ENCODE measurements around the gene NOXO1. TPM values are rescaled to one million over a fixed set of nuclear protein-coding genes. Genes with fewer than 3 reads are reported as not detected.

Gene NOXO1
- total RNA-seq, 6 donors from 2014 or later: 2.1 to 5.4 (median 5.0) TPM; not detected in 1

GRCh38 chr16:1985466-1986150, 4.3 kb upstream of the NOXO1 start:
- Histone ChIP-seq H3K27ac (no peak overlapping the region), H3K4me3 (no peak overlapping the region), H3K9me3 (no peaks in the 10 kb centered on the region), H3K36me3 (peaks cover 0 to 18% (median 16%) of the 10 kb centered on the region in 4 donors), H3K4me1 (peaks cover 27 to 51% (median 31%) of the 10 kb centered on the region in 4 donors), H3K27me3 (peaks cover 0 to 26% (median 15%) of the 10 kb centered on the region in 4 donors)
- TF ChIP-seq POLR2AphosphoS5 (IDR thresholded peaks at IDR 0.05) (no peak), POLR2A (IDR thresholded peaks at IDR 0.05) (no peak)
- WGBS, 2 donors: 94% methylated on average over 8 to 14 of the region's 14 CpGs
- ATAC-seq (ENCODE audit: low FRiP score in 2 of 2) (no peak), DNase-seq (peak in 1 of 2 donors; percentile 53)

GRCh38 chr16:1984347-1985225, 3.3 kb upstream of the NOXO1 start:
- 17 to 37% methylated on average over 17 to 39 of the region's 58 CpGs for WGBS, 2 donors
- TF ChIP-seq POLR2AphosphoS5 (IDR thresholded peaks at IDR 0.05): no peak
- no peak for TF ChIP-seq POLR2A (IDR thresholded peaks at IDR 0.05)
- TF ChIP-seq EP300 (IDR thresholded peaks at IDR 0.05): no peak
- TF ChIP-seq, protein P1, sequence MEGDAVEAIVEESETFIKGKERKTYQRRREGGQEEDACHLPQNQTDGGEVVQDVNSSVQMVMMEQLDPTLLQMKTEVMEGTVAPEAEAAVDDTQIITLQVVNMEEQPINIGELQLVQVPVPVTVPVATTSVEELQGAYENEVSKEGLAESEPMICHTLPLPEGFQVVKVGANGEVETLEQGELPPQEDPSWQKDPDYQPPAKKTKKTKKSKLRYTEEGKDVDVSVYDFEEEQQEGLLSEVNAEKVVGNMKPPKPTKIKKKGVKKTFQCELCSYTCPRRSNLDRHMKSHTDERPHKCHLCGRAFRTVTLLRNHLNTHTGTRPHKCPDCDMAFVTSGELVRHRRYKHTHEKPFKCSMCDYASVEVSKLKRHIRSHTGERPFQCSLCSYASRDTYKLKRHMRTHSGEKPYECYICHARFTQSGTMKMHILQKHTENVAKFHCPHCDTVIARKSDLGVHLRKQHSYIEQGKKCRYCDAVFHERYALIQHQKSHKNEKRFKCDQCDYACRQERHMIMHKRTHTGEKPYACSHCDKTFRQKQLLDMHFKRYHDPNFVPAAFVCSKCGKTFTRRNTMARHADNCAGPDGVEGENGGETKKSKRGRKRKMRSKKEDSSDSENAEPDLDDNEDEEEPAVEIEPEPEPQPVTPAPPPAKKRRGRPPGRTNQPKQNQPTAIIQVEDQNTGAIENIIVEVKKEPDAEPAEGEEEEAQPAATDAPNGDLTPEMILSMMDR (IDR thresholded peaks at IDR 0.05): no peak
- H3K27ac ChIP-seq: peak overlapping the region; percentile 80 to 88 (median 86)
- ATAC-seq (ENCODE audit: low FRiP score in 2 of 2) (peak in 1 of 2 donors; percentile 3), DNase-seq (no peak)
- H3K36me3 ChIP-seq: peaks cover 0 to 18% (median 16%) of the 10 kb centered on the region in 4 donors
- peaks cover 17 to 51% (median 29%) of the 10 kb centered on the region in 4 donors for H3K4me1 ChIP-seq
- H3K27me3 ChIP-seq: peaks cover 0 to 26% (median 16%) of the 10 kb centered on the region in 4 donors
- peak overlapping the region; percentile 84 to 96 (median 88) for H3K4me3 ChIP-seq
- no peaks in the 10 kb centered on the region for H3K9me3 ChIP-seq

DNA sequence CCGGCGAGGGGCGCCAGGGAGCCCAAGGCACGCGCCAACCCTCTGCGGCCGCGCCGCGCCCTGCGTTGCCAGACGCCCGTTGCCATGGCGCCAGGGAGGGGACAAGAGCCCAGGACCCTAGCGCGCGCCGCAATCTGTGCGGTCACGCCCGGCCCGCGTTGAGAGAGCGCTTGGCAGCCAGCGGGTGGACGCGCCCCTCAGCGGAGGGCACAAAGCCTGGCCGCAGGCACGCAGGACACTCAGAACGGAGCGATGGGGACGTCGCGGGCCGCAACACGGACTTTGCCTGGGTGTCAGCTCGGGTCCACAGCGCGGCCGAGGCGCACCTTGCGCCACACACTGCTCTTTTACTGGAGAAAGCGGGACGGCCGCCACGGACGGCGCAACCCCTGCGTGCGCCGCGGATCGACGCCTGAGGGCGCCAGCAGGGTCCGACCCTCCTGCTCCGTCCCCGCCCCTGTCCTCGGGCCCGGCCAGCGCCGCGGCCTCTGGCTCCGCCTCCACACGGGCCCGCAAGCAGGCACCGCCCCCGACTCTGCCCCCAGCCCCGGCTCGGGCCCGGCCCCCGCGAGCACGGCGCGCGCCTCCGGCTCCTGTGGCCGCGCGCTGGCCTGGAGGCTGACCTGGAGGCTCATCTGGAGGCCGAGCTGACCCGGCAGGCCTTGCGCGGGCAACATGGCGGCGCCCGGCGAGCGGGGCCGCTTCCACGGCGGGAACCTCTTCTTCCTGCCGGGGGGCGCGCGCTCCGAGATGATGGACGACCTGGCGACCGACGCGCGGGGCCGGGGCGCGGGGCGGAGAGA, 2.5 kb upstream of the NOXO1 start, which contains the start of gene GFER:
Gene GFER (plus strand): TSS at position 650 of the 803 bp plus-strand sequence. CDS start 26 bp downstream, at position 676.
- DNase-seq (peak; percentile 92 to 98), ATAC-seq (ENCODE audit: low FRiP score in 2 of 2) (peak; percentile 91 to 97)
- TF ChIP-seq EP300 (IDR thresholded peaks at IDR 0.05): no peak
- TF ChIP-seq, protein P1 (IDR thresholded peaks at IDR 0.05): peak in 5 of 6 experiments; percentile 21 to 60 (median 53)
- peak in 2 of 4 donors; percentile 65 to 79 for TF ChIP-seq POLR2A (IDR thresholded peaks at IDR 0.05)
- peak in 1 of 2 donors; percentile 70 for TF ChIP-seq POLR2AphosphoS5 (IDR thresholded peaks at IDR 0.05)
- WGBS, 2 donors: 2% methylated on average over 30 of the region's 109 CpGs; no CpG with 5 or more reads in 1 of the 2 donors
- Histone ChIP-seq H3K36me3 (peaks cover 0 to 22% (median 17%) of the 10 kb centered on the region in 4 donors), H3K27ac (peak within 1 kb of the TSS; percentile 80 to 88 (median 86)), H3K27me3 (peaks cover 0 to 24% (median 10%) of the 10 kb centered on the region in 4 donors), H3K4me3 (peak within 1 kb of the TSS; percentile 84 to 96 (median 88)), H3K4me1 (peaks cover 15 to 51% (median 27%) of the 10 kb centered on the region in 4 donors), H3K9me3 (no peaks in the 10 kb centered on the region)

DNA sequence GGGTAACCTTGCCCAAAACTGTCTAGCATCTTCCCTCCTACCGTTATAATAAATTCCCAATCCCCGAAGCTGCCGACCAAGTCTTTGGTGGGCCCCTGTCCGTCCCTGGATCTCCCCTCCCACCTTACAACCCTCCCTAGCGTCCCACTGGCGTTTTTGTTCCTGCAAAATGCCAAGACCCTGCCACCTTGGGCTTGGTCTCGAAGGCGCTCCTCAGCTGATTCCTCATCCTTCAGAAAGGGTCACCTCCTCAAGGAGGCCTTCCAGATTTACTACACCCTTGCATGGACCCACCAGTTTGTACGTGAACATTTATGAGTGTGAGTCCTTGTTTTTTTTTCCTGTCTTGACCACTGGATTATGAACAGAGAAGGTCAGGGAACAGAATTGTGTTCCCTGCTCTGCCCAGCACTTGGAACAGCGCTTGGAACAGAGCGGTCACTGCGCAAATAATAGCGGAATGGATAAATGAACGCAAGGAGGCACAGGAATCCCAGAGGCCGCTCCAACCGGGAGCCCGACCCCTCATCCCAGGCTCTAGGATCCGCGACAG, 1.8 kb upstream of the NOXO1 start:
- peaks cover 15 to 57% (median 28%) of the 10 kb centered on the region in 4 donors for H3K4me1 ChIP-seq
- no peak for ATAC-seq (ENCODE audit: low FRiP score in 2 of 2)
- H3K27me3 ChIP-seq: peaks cover 0 to 24% (median 10%) of the 10 kb centered on the region in 4 donors
- WGBS, 2 donors: 25 to 26% methylated on average over 19 of the region's 19 CpGs
- DNase-seq: no peak
- TF ChIP-seq EP300 (IDR thresholded peaks at IDR 0.05) (no peak), POLR2AphosphoS5 (IDR thresholded peaks at IDR 0.05) (no peak), POLR2A (IDR thresholded peaks at IDR 0.05) (no peak)
- TF ChIP-seq, protein P1 (IDR thresholded peaks at IDR 0.05): no peak
- peaks cover 0 to 28% (median 23%) of the 10 kb centered on the region in 4 donors for H3K36me3 ChIP-seq
- H3K27ac ChIP-seq: peak overlapping the region; percentile 80 to 88 (median 86)
- peak overlapping the region in 3 of 4 donors; percentile 84 to 96 (median 88) for H3K4me3 ChIP-seq
- no peaks in the 10 kb centered on the region for H3K9me3 ChIP-seq

All from upper lobe of left lung (tissue), 6 donors.